Measurements from ENCODE around the gene WDR17.

- TF ChIP-seq SUZ12 (IDR thresholded peaks at IDR 0.05) (no peak), L3MBTL2 (conservative IDR thresholded peaks at IDR 0.05) (no peak), SP1 (IDR thresholded peaks at IDR 0.05) (no peak)
- TF ChIP-seq, protein P1, sequence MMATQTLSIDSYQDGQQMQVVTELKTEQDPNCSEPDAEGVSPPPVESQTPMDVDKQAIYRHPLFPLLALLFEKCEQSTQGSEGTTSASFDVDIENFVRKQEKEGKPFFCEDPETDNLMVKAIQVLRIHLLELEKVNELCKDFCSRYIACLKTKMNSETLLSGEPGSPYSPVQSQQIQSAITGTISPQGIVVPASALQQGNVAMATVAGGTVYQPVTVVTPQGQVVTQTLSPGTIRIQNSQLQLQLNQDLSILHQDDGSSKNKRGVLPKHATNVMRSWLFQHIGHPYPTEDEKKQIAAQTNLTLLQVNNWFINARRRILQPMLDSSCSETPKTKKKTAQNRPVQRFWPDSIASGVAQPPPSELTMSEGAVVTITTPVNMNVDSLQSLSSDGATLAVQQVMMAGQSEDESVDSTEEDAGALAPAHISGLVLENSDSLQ (IDR thresholded peaks at IDR 0.05): no peak
These were observed 142.2 kb downstream of the WDR17 start for GRCh38 chr4:176207839-176208238.

All from HEK293T (cell line).